Measurements from ENCODE around the gene LIF. TPM values are rescaled to one million over a fixed set of nuclear protein-coding genes. Genes with fewer than 3 reads are reported as not detected.

Gene LIF
- total RNA-seq, 4 donors from 2014 or later = not detected

DNA sequence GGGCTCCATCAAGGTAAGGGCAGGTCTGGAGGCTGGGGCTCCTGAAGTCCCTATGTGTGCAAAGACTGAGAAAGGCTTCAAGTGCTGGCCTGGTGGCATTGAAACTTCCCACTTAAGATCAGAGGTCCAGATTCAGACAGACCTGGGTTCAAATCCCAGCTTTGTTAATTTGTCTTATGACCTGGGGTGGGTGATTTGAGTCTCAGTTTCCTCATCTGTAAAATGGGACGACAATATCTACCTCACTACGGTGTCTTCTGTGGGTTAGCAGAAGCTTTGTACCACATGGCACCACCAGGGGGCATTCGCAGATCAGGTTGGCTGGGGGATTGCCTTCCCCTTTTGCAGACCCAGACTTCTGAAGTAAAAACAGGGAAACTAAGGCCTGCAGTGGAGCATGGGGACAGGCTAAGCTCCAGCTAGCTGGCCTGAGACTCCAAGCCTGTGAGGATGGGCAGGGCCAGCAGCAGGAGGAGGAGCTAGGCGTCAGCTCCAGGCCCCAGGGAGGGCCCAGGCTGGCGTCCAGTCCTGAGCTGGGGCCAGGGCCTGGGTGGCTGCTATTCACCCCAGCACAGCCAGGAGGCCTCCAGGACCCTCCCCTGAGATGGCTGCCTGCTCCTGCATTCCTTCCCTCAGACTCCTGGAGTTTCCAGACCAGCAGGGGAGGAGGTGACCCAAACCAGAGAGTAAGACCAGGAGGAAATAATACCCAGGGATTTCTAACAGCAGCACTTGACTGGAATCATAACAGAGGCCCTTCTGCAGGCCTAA lies 41.3 kb upstream of the LIF start:
- intact Hi-C loops (cut with DNase I; ENCODE audit: low total_unique reads) = loop anchor here (1.0 to 10.0 kb wide), 4 partner anchors 25 to 197 kb away; partner anchors contain the start of genes RNF215 and SF3A1
- Histone ChIP-seq H3K4me3 (peak overlapping the region; percentile 74 to 97 (median 90)), H3K4me1 (peaks cover 22 to 26% of the 10 kb centered on the region in 2 donors), H3K9me3 (no peaks in the 10 kb centered on the region), H3K36me3 (no peaks in the 10 kb centered on the region), H3K27me3 (no peaks in the 10 kb centered on the region), H3K27ac (peak overlapping the region; percentile 45 to 89 (median 84))
- TF ChIP-seq POLR2A (IDR thresholded peaks at IDR 0.05) = peak; percentile 13 to 40
- TF ChIP-seq, protein P1, sequence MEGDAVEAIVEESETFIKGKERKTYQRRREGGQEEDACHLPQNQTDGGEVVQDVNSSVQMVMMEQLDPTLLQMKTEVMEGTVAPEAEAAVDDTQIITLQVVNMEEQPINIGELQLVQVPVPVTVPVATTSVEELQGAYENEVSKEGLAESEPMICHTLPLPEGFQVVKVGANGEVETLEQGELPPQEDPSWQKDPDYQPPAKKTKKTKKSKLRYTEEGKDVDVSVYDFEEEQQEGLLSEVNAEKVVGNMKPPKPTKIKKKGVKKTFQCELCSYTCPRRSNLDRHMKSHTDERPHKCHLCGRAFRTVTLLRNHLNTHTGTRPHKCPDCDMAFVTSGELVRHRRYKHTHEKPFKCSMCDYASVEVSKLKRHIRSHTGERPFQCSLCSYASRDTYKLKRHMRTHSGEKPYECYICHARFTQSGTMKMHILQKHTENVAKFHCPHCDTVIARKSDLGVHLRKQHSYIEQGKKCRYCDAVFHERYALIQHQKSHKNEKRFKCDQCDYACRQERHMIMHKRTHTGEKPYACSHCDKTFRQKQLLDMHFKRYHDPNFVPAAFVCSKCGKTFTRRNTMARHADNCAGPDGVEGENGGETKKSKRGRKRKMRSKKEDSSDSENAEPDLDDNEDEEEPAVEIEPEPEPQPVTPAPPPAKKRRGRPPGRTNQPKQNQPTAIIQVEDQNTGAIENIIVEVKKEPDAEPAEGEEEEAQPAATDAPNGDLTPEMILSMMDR (IDR thresholded peaks at IDR 0.05 in 4 of 5, conservative IDR thresholded peaks at IDR 0.05 in 1 of 5) = peak; percentile 70 to 82 (median 73)
- DNase-seq (peak; percentile 47 to 72), ATAC-seq (peak; percentile 13 to 25)
- in situ Hi-C loops (cut with MboI; ENCODE audit: low sequenced_read_pairs in 4 of 4) = loop anchor here in 2 of 4 donors (10.0 kb wide), 2 partner anchors 97 to 107 kb away; partner anchors contain the start of genes RNF215 (in 1 of the 2) and SEC14L2 (in 1 of the 2)

DNA sequence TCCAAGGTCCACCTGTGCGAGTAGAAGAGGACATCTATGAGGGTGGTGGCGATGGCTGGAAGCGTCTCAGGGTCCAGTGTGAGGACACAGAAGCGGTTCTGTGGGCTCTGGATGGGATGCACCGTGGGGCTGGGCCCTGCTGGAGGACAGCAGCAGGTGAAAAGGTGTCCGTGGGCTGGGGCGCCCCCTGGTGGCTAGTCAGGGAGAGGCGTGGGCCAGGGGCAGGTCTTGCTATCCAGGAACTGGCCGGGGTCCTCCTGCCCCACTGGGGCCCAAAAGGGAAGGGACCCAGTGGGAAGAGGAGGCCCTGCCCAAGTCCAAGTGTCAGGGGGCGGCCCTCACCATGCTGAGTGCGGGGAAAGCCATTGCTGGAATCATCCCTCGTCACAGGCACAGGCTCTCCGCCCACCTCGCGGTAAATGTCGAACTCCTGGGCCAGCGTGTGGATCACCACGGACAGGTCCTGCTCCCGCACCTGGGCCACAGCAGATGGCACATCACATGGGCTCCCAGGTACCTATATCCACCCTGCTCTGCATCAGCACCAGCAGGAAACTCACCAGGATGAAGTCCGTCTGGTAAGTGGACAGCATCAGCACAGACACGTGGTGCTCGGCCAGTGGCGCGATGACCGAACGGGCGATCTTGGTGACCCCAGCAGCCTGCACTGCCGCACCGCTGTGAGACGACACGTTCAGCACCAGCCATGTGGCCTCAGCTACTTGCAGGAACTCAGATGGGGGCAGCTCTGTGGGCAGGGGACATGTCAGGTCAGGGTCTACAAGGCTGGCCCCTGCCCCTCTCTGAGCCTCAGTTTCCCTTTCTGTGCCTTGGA lies 40.5 kb upstream of the LIF start:
- in situ Hi-C loops (cut with MboI; ENCODE audit: low sequenced_read_pairs in 4 of 4) = loop anchor here in 2 of 4 donors (10.0 kb wide), 2 partner anchors 98 to 108 kb away; partner anchors contain the start of genes RNF215 (in 1 of the 2) and SEC14L2 (in 1 of the 2)
- no peak overlapping the region for H3K27ac ChIP-seq
- H3K9me3 ChIP-seq = no peaks in the 10 kb centered on the region
- TF ChIP-seq, protein P1 (IDR thresholded peaks at IDR 0.05 in 4 of 5, conservative IDR thresholded peaks at IDR 0.05 in 1 of 5) = peak; percentile 38 to 85 (median 82)
- TF ChIP-seq POLR2A (IDR thresholded peaks at IDR 0.05) = no peak
- intact Hi-C loops (cut with DNase I; ENCODE audit: low total_unique reads) = loop anchor here (1.0 to 10.0 kb wide), 3 partner anchors 24 to 198 kb away; partner anchors contain the start of gene RNF215
- H3K4me3 ChIP-seq = no peak overlapping the region
- DNase-seq (peak in 1 of 2 donors; percentile 45), ATAC-seq (no peak)
- H3K36me3 ChIP-seq = no peaks in the 10 kb centered on the region
- peaks cover 22 to 26% of the 10 kb centered on the region in 2 donors for H3K4me1 ChIP-seq
- H3K27me3 ChIP-seq = no peaks in the 10 kb centered on the region

DNA sequence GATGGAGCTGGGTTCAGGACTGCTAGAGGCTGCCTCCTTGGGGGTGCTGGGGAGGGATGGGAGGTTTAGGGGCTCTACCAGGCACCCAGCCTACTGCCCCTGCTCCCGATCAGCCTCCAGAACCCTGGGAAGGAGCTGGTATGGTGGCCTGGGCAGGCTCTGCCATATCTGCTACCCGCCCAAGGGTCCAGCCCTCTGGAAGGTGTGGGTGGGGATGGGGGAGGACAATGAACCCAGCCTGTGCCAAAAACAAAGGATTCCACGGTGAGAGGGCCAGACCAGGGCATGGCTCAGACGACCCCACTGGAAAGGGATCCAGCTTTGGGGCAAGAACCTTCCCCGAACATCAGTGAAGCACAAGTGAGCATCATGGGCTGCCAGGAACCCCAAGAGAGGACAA lies 39.8 kb upstream of the LIF start:
- peaks cover 15 to 23% of the 10 kb centered on the region in 2 donors for H3K4me1 ChIP-seq
- intact Hi-C loops (cut with DNase I; ENCODE audit: low total_unique reads) = loop anchor here (2.0 to 10.0 kb wide), 2 partner anchors 24 to 198 kb away; no protein-coding TSS in a partner anchor
- TF ChIP-seq, protein P1 (IDR thresholded peaks at IDR 0.05 in 4 of 5, conservative IDR thresholded peaks at IDR 0.05 in 1 of 5) = no peak
- no peak for TF ChIP-seq POLR2A (IDR thresholded peaks at IDR 0.05)
- H3K27me3 ChIP-seq = no peaks in the 10 kb centered on the region
- no peaks in the 10 kb centered on the region for H3K36me3 ChIP-seq
- ATAC-seq = no peak
- no peak overlapping the region for H3K4me3 ChIP-seq
- H3K9me3 ChIP-seq = no peaks in the 10 kb centered on the region
- in situ Hi-C loops (cut with MboI; ENCODE audit: low sequenced_read_pairs in 4 of 4) = loop anchor here in 2 of 4 donors (10.0 kb wide), 2 partner anchors 98 to 108 kb away; partner anchors contain the start of genes RNF215 (in 1 of the 2) and SEC14L2 (in 1 of the 2)
- H3K27ac ChIP-seq = no peak overlapping the region
- no peak for DNase-seq

DNA sequence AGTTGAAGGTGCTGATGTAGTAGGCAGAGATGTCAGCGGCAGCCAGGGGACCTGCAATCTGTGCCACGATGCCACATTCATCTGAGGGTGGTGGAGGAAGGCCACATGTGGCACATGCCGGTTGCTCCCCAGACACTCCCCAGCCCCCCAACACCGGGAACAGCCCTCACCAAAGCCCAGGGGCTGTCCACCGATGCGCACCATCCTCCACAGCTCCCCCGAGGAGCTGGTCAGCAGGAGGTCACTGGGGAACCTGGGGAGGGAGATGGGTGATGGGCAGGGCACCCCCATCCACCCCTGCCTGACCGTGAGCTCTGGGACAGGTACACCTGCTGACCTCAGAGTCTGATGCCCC lies 39.3 kb upstream of the LIF start:
- intact Hi-C loops (cut with DNase I; ENCODE audit: low total_unique reads) (loop anchor here (2.0 to 10.0 kb wide), 2 partner anchors 23 to 199 kb away; no protein-coding TSS in a partner anchor), in situ Hi-C loops (cut with MboI; ENCODE audit: low sequenced_read_pairs in 4 of 4) (loop anchor here in 2 of 4 donors (10.0 kb wide), 2 partner anchors 99 to 109 kb away; partner anchors contain the start of genes RNF215 (in 1 of the 2) and SEC14L2 (in 1 of the 2))
- H3K4me1 ChIP-seq = peaks cover 10 to 23% of the 10 kb centered on the region in 2 donors
- TF ChIP-seq, protein P1 (IDR thresholded peaks at IDR 0.05 in 4 of 5, conservative IDR thresholded peaks at IDR 0.05 in 1 of 5) = no peak
- no peak for TF ChIP-seq POLR2A (IDR thresholded peaks at IDR 0.05)
- no peaks in the 10 kb centered on the region for H3K27me3 ChIP-seq
- no peak overlapping the region for H3K4me3 ChIP-seq
- H3K9me3 ChIP-seq = no peaks in the 10 kb centered on the region
- ATAC-seq (no peak), DNase-seq (no peak)
- no peak overlapping the region for H3K27ac ChIP-seq
- H3K36me3 ChIP-seq = no peaks in the 10 kb centered on the region
